GM23338 (cell line): ENCODE measurements around the gene PLEKHG4.

Experiments
- POLR2AphosphoS5 ChIP-seq: IDR thresholded peaks from 2 replicates; pipeline ENCODE4 v1.6.1; 2016; ENCODE audit warnings: antibody characterized with exemption, low read depth
- STAT1 ChIP-seq: IDR thresholded peaks from one replicate; pipeline ENCODE4 v1.6.1; 2016; ENCODE audit warnings: antibody characterized with exemption; ENCODE audit not compliant: unreplicated experiment
- TF ChIP-seq, protein P1 (sequence below): IDR thresholded peaks from one replicate; pipeline ENCODE4 v1.6.1; 2018; ENCODE audit warnings: antibody characterized with exemption; ENCODE audit not compliant: unreplicated experiment

DNA sequence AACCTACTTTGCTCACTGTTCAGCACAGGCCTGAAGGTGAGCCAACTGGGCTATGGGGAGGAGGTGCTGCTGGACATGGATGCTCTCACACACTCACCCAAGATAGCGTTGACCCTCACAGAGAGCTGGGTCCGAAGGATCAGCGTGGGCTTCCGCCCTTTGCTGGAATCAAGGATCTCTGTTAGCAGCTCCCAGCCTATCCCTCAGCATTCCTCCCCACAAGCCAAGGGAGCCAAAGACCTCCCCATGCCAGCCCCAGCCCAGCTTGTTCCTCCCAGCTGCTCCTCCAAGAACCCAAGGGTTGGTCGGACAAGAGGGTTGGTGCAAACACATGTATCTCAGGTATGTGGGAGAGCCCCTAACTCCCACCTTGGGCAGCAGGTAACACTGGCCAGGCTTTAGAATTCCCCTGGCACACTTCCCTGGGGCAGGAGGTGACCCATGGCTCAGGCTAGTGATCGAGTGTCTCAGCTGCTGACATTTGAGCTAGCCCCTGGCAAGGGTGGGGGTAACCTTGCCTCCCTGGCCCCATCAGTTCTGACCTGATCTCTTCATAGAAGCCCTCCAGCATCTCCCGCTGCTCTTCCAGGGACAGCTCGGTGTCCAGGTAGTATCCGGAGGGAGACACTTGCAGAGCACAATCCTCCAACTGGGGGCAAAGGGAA is 40.4 kb upstream of the PLEKHG4 start:
- TF ChIP-seq STAT1 (no peak), POLR2AphosphoS5 (no peak)
- TF ChIP-seq, protein P1, sequence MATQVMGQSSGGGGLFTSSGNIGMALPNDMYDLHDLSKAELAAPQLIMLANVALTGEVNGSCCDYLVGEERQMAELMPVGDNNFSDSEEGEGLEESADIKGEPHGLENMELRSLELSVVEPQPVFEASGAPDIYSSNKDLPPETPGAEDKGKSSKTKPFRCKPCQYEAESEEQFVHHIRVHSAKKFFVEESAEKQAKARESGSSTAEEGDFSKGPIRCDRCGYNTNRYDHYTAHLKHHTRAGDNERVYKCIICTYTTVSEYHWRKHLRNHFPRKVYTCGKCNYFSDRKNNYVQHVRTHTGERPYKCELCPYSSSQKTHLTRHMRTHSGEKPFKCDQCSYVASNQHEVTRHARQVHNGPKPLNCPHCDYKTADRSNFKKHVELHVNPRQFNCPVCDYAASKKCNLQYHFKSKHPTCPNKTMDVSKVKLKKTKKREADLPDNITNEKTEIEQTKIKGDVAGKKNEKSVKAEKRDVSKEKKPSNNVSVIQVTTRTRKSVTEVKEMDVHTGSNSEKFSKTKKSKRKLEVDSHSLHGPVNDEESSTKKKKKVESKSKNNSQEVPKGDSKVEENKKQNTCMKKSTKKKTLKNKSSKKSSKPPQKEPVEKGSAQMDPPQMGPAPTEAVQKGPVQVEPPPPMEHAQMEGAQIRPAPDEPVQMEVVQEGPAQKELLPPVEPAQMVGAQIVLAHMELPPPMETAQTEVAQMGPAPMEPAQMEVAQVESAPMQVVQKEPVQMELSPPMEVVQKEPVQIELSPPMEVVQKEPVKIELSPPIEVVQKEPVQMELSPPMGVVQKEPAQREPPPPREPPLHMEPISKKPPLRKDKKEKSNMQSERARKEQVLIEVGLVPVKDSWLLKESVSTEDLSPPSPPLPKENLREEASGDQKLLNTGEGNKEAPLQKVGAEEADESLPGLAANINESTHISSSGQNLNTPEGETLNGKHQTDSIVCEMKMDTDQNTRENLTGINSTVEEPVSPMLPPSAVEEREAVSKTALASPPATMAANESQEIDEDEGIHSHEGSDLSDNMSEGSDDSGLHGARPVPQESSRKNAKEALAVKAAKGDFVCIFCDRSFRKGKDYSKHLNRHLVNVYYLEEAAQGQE, result no peak
